Measurements from ENCODE around the gene KCNA5. TPM values are rescaled to one million over a fixed set of nuclear protein-coding genes. Genes with fewer than 3 reads are reported as not detected.

Gene KCNA5
- total and polyA plus RNA-seq, 9 of the 15 experiments (the other 6 are each of a cell fraction or from before 2014, with no cell fraction given): not detected

- TF ChIP-seq ZNF609 (CRISPR knock-in tag; IDR thresholded peaks at IDR 0.05; ENCODE audit: borderline replicate concordance): no peak
- no peak for TF ChIP-seq MXD1 (CRISPR knock-in tag; IDR thresholded peaks at IDR 0.05; ENCODE audit: borderline replicate concordance, poor library complexity, severe bottlenecking)
- TF ChIP-seq ZNF740 (CRISPR knock-in tag; IDR thresholded peaks at IDR 0.05): no peak
- TF ChIP-seq ZNF740 (tag; IDR thresholded peaks at IDR 0.05): no peak
- no peak for TF ChIP-seq NFXL1 (CRISPR knock-in tag; IDR thresholded peaks at IDR 0.05)
- TF ChIP-seq DEAF1 (CRISPR knock-in tag; IDR thresholded peaks at IDR 0.05): no peak
- no peak for TF ChIP-seq HINFP (tag; conservative IDR thresholded peaks at IDR 0.05; ENCODE audit: low read depth)
- TF ChIP-seq NCOA2 (IDR thresholded peaks at IDR 0.05; ENCODE audit: partially characterized antibody in 2 of 2): no peak
Measured at GRCh38 chr12:5016526-5016925, 27.2 kb upstream of the KCNA5 start (continued).
